Neural cell (in vitro differentiated cells): Measurements from ENCODE around the gene CALML4. TPM values are rescaled to one million over a fixed set of nuclear protein-coding genes. Genes with fewer than 3 reads are reported as not detected.

Experiments
- H2AFZ ChIP-seq: fragments of 200-600, 300-800 bp; sonication (generic), shearing (Covaris generic); 2 replicates; pipeline ENCODE4 v1.6.0; 2014; ENCODE audit warnings: low read depth, mild to moderate bottlenecking, antibody characterized with exemption, low read length, moderate library complexity
- H3F3A ChIP-seq: fragments of 200-600 bp; shearing (Covaris generic); 2 replicates; pipeline ENCODE4 v1.6.1; 2016; ENCODE audit warnings: mild to moderate bottlenecking, moderate library complexity, mixed read lengths, antibody characterized with exemption, low read length; ENCODE audit not compliant: insufficient read depth, poor library complexity, severe bottlenecking
- H3K27ac ChIP-seq: fragments of 200-600, 300-800 bp; sonication (generic), shearing (Covaris generic); 2 replicates; pipeline ENCODE4 v1.5.1; 2014; ENCODE audit warnings: mild to moderate bottlenecking, low read length, moderate library complexity
- H3K27me3 ChIP-seq: fragments of 300-800, 200-600 bp; sonication (generic), shearing (Covaris generic); 2 replicates; pipeline ENCODE4 v1.6.0; 2014; ENCODE audit warnings: mild to moderate bottlenecking, low read depth, low read length, moderate library complexity; ENCODE audit not compliant: insufficient read depth
- H3K36me3 ChIP-seq: fragments of 300-800, 200-600 bp; sonication (generic), shearing (Covaris generic); 2 replicates; pipeline ENCODE4 v1.5.1; 2014; ENCODE audit warnings: mild to moderate bottlenecking, antibody characterized with exemption, low read length, moderate library complexity; ENCODE audit not compliant: insufficient read depth
- H3K4me2 ChIP-seq: fragments of 300-800, 200-600 bp; sonication (generic), shearing (Covaris generic); 2 replicates; pipeline ENCODE4 v1.6.0; 2014; ENCODE audit warnings: mild to moderate bottlenecking, low read length
- H3K4me3 ChIP-seq: fragments of 300-800, 200-600 bp; sonication (generic), shearing (Covaris generic); 2 replicates; pipeline ENCODE4 v1.5.1; 2014; ENCODE audit warnings: mild to moderate bottlenecking, low read length, moderate library complexity
- H3K79me2 ChIP-seq: fragments of 200-600 bp; shearing (Covaris generic); replicated peaks from 2 replicates; pipeline ENCODE4 v1.6.0; 2014; ENCODE audit warnings: mild to moderate bottlenecking, low read length, moderate library complexity; ENCODE audit not compliant: insufficient read depth
- H3K9ac ChIP-seq: fragments of 300-800, 200-600 bp; sonication (generic), shearing (Covaris generic); 2 replicates; pipeline ENCODE4 v1.6.1; 2016; ENCODE audit warnings: mild to moderate bottlenecking, low read length, mixed read lengths
- H3K9me2 ChIP-seq: fragments of 200-600 bp; shearing (Covaris generic); 2 replicates; pipeline ENCODE4 v1.6.1; 2016; ENCODE audit warnings: mild to moderate bottlenecking, low read length, mixed read lengths; ENCODE audit not compliant: insufficient read depth
- H3K9me3 ChIP-seq: fragments of 200-600, 300-800 bp; sonication (generic), shearing (Covaris generic); 2 replicates; pipeline ENCODE4 v1.6.1; 2016; ENCODE audit warnings: mild to moderate bottlenecking, mixed run types, low read length, moderate library complexity, mixed read lengths
- H4K20me1 ChIP-seq: fragments of 200-600 bp; shearing (Covaris generic); 2 replicates; pipeline ENCODE4 v1.6.1; 2016; ENCODE audit warnings: mild to moderate bottlenecking, mixed run types; ENCODE audit not compliant: insufficient read depth
- EP300 ChIP-seq: fragments of 450-650 bp; conservative IDR thresholded peaks from 2 replicates; pipeline ENCODE4 v1.6.1; 2014; ENCODE audit warnings: antibody characterized with exemption, mild to moderate bottlenecking, moderate library complexity; ENCODE audit not compliant: poor library complexity, severe bottlenecking
- EZH2 ChIP-seq: fragments of 200-600, 300-800 bp; shearing (Covaris generic), sonication (generic); IDR thresholded peaks from 2 replicates; pipeline ENCODE4 v1.6.1; 2014; ENCODE audit warnings: antibody characterized with exemption, low read length, borderline replicate concordance, mild to moderate bottlenecking; ENCODE audit not compliant: insufficient read depth, poor library complexity, severe bottlenecking
- MXI1 ChIP-seq: fragments of 450-650 bp; conservative IDR thresholded peaks from 2 replicates; pipeline ENCODE4 v1.6.1; 2014; ENCODE audit warnings: antibody characterized with exemption, mild to moderate bottlenecking; ENCODE audit not compliant: poor library complexity, severe bottlenecking
- POLR2AphosphoS5 ChIP-seq: IDR thresholded peaks from 2 replicates; pipeline ENCODE4 v1.6.1; 2012
- RAD21 ChIP-seq: fragments of 450-650 bp; conservative IDR thresholded peaks from 2 replicates; pipeline ENCODE4 v1.6.1; 2014; ENCODE audit warnings: antibody characterized with exemption, mild to moderate bottlenecking, moderate library complexity
- SMC3 ChIP-seq: fragments of 450-650 bp; conservative IDR thresholded peaks from 2 replicates; pipeline ENCODE4 v1.6.1; 2014; ENCODE audit warnings: antibody characterized with exemption, mild to moderate bottlenecking, moderate library complexity; ENCODE audit not compliant: poor library complexity
- TAF1 ChIP-seq: IDR thresholded peaks from 2 replicates; pipeline ENCODE4 v1.6.1; 2012; ENCODE audit warnings: low read depth
- polyA plus RNA-seq: library from polyadenylated mRNA; depleted of rRNA; stranded (reverse); fragments of >200 nt; gene quantifications from 2 replicates; pipeline ENCODE4 v1.2.3, GENCODE V29; 2014
- TF ChIP-seq, protein P1 (sequence below): IDR thresholded peaks from 2 replicates; pipeline ENCODE4 v1.6.1; 2012; ENCODE audit warnings: borderline replicate concordance
- TF ChIP-seq, protein P2 (sequence below): fragments of 450-650 bp; IDR thresholded peaks from 2 replicates; pipeline ENCODE4 v1.5.1; 2014; ENCODE audit warnings: antibody characterized with exemption, mild to moderate bottlenecking, moderate library complexity; ENCODE audit not compliant: poor library complexity, severe bottlenecking

CALML4 gene
- polyA plus RNA-seq, 1 donor from 2014 or later: 0.43 TPM

GRCh38 chr15:68195336-68196112, 9.6 kb downstream of the CALML4 start:
- H3K79me2 ChIP-seq: no peaks in the 10 kb centered on the region
- TF ChIP-seq, protein P1, sequence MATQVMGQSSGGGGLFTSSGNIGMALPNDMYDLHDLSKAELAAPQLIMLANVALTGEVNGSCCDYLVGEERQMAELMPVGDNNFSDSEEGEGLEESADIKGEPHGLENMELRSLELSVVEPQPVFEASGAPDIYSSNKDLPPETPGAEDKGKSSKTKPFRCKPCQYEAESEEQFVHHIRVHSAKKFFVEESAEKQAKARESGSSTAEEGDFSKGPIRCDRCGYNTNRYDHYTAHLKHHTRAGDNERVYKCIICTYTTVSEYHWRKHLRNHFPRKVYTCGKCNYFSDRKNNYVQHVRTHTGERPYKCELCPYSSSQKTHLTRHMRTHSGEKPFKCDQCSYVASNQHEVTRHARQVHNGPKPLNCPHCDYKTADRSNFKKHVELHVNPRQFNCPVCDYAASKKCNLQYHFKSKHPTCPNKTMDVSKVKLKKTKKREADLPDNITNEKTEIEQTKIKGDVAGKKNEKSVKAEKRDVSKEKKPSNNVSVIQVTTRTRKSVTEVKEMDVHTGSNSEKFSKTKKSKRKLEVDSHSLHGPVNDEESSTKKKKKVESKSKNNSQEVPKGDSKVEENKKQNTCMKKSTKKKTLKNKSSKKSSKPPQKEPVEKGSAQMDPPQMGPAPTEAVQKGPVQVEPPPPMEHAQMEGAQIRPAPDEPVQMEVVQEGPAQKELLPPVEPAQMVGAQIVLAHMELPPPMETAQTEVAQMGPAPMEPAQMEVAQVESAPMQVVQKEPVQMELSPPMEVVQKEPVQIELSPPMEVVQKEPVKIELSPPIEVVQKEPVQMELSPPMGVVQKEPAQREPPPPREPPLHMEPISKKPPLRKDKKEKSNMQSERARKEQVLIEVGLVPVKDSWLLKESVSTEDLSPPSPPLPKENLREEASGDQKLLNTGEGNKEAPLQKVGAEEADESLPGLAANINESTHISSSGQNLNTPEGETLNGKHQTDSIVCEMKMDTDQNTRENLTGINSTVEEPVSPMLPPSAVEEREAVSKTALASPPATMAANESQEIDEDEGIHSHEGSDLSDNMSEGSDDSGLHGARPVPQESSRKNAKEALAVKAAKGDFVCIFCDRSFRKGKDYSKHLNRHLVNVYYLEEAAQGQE: no peak
- peak; percentile 4 for TF ChIP-seq POLR2AphosphoS5
- TF ChIP-seq RAD21: no peak
- no peaks in the 10 kb centered on the region for H4K20me1 ChIP-seq
- H3K9me2 ChIP-seq: no peaks in the 10 kb centered on the region
- no peak overlapping the region for H3K4me3 ChIP-seq
- H3K36me3 ChIP-seq: no peaks in the 10 kb centered on the region
- H3K27ac ChIP-seq: no peak overlapping the region
- no peak overlapping the region for H2AFZ ChIP-seq
- H3K27me3 ChIP-seq: no peaks in the 10 kb centered on the region
- H3K4me2 ChIP-seq: no peak overlapping the region
- no peaks in the 10 kb centered on the region for H3F3A ChIP-seq
- H3K9ac ChIP-seq: no peak overlapping the region
- H3K9me3 ChIP-seq: no peaks in the 10 kb centered on the region

DNA sequence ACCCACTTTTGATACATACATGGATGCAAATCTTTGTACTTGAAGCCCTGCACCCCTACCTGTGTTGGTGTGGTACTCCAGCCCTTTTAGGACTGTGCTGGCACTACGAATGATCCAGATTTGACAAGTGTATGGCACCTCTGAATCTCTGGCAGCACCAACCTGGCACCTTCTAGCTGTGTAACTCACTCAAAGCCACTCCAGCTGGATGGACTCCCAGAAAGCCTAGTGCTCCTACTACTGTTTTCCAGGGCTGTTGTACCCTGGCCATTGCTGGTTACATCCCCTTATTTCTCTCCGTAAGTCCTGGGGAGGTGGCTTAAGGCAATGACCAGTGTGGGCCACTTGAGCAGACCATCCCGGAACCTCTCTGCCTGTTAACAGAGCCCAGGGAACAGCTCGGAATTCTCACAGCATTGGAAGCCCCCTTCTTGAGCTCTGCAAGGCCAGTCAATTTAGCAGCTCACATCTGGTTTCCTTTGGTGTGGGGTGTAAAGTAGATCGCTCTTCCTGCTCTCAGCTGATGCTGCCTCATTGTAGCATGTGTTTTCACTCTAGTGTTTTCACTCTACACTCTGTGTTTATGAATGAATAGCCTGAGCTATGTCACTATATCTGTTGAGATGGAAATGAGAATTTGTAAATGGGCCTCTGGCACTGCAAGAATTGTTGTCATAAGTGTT, 12.2 kb downstream of the CALML4 start:
- no peak overlapping the region for H3K4me3 ChIP-seq
- H3K4me2 ChIP-seq: no peak overlapping the region
- no peaks in the 10 kb centered on the region for H3K9me2 ChIP-seq
- no peaks in the 10 kb centered on the region for H3K27me3 ChIP-seq
- no peak for TF ChIP-seq POLR2AphosphoS5
- TF ChIP-seq, protein P1: no peak
- TF ChIP-seq EP300: no peak
- TF ChIP-seq SMC3: no peak
- TF ChIP-seq, protein P2, sequence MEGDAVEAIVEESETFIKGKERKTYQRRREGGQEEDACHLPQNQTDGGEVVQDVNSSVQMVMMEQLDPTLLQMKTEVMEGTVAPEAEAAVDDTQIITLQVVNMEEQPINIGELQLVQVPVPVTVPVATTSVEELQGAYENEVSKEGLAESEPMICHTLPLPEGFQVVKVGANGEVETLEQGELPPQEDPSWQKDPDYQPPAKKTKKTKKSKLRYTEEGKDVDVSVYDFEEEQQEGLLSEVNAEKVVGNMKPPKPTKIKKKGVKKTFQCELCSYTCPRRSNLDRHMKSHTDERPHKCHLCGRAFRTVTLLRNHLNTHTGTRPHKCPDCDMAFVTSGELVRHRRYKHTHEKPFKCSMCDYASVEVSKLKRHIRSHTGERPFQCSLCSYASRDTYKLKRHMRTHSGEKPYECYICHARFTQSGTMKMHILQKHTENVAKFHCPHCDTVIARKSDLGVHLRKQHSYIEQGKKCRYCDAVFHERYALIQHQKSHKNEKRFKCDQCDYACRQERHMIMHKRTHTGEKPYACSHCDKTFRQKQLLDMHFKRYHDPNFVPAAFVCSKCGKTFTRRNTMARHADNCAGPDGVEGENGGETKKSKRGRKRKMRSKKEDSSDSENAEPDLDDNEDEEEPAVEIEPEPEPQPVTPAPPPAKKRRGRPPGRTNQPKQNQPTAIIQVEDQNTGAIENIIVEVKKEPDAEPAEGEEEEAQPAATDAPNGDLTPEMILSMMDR: no peak
- no peak for TF ChIP-seq TAF1
- no peak for TF ChIP-seq RAD21
- TF ChIP-seq EZH2: no peak
- no peak for TF ChIP-seq MXI1
- H3F3A ChIP-seq: no peaks in the 10 kb centered on the region
- no peak overlapping the region for H3K27ac ChIP-seq
- no peak overlapping the region for H2AFZ ChIP-seq
- H3K36me3 ChIP-seq: no peaks in the 10 kb centered on the region
- H3K9ac ChIP-seq: no peak overlapping the region
- H3K79me2 ChIP-seq: no peaks in the 10 kb centered on the region
- no peaks in the 10 kb centered on the region for H4K20me1 ChIP-seq
- H3K9me3 ChIP-seq: no peaks in the 10 kb centered on the region
